AG10803 (cell line): ENCODE data around the gene PKN3.

Experiments used
- DNase-seq: peaks from one replicate; pipeline ENCODE4 v3.0.0; 2010; ENCODE audit warnings: low read depth
- H3K4me3 ChIP-seq: 2 replicates; pipeline ENCODE4 v1.5.1; 2011; ENCODE audit warnings: mild to moderate bottlenecking, low read length, control low read depth
- TF ChIP-seq, protein P1 (sequence below): conservative IDR thresholded peaks from 2 replicates; pipeline ENCODE4 v1.5.1; 2011; ENCODE audit warnings: mild to moderate bottlenecking, low read length, control low read depth, inconsistent platforms

PKN3 gene

DNA sequence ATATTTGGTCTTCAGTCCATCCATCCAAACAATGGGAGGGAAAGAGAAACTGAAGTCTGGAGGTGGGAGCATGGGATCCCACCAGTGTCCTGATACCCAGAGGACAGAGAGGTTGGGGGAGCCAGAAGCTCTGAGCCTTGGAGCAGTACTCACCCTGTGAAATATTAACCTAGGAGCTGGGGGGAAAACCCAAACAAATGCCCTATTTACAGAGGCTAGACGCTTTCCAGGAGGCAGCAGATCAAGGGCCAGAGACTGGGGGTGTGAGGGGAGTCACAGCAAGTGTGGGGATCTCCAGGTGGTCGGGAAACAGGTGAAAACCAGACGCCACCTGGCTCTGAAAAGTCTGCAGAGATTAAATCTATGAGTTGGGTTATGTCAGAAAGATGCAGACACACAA is 63.2 kb downstream of the PKN3 start:
- no peak for DNase-seq
- no peak overlapping the region for H3K4me3 ChIP-seq
- TF ChIP-seq, protein P1, sequence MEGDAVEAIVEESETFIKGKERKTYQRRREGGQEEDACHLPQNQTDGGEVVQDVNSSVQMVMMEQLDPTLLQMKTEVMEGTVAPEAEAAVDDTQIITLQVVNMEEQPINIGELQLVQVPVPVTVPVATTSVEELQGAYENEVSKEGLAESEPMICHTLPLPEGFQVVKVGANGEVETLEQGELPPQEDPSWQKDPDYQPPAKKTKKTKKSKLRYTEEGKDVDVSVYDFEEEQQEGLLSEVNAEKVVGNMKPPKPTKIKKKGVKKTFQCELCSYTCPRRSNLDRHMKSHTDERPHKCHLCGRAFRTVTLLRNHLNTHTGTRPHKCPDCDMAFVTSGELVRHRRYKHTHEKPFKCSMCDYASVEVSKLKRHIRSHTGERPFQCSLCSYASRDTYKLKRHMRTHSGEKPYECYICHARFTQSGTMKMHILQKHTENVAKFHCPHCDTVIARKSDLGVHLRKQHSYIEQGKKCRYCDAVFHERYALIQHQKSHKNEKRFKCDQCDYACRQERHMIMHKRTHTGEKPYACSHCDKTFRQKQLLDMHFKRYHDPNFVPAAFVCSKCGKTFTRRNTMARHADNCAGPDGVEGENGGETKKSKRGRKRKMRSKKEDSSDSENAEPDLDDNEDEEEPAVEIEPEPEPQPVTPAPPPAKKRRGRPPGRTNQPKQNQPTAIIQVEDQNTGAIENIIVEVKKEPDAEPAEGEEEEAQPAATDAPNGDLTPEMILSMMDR = no peak

DNA sequence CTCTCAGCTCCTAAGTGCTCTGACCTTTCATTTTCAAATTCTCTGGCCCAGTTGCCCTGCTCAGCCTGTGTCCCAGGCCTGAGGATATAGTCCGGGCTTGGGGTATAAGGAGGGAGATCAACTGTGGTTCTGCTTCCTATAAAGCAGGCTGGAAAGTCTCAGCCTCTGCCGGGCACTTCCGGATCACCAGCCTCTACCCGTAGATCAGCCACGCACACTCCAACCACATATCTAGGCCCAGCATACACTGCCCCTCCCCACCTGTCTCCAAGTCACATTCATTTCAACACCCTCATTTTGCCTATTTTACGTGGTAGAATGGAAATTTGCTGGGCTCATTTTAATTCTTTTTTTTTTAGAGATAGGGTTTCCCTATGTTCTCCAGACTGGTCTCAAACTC is 66.3 kb downstream of the PKN3 start:
- no peak for DNase-seq
- TF ChIP-seq, protein P1 = no peak
- no peak overlapping the region for H3K4me3 ChIP-seq
